NB4 (cell line): ENCODE results near the gene SRSF4.
"Not testable (repeated sequence)": the region's sequence is repeated elsewhere in the genome, so short reads cannot be mapped to it uniquely, and the experiment has no call there.

Source experiments
- MYC ChIP-seq: IDR thresholded peaks from 2 replicates; pipeline ENCODE4 v1.6.1; 2011; ENCODE audit warnings: low read depth, low read length
- POLR2A ChIP-seq: IDR thresholded peaks from 2 replicates; pipeline ENCODE4 v1.6.1; 2011; ENCODE audit warnings: mild to moderate bottlenecking; ENCODE audit not compliant: insufficient read length; ENCODE audit errors: extremely low read depth
- TF ChIP-seq, protein P1 (sequence below): IDR thresholded peaks from one replicate; pipeline ENCODE4 v1.5.1; 2012; ENCODE audit warnings: low read depth, low read length
- TF ChIP-seq, protein P2 (sequence below): IDR thresholded peaks from 2 replicates; pipeline ENCODE4 v1.6.1; 2011; ENCODE audit warnings: low read depth, low read length

DNA sequence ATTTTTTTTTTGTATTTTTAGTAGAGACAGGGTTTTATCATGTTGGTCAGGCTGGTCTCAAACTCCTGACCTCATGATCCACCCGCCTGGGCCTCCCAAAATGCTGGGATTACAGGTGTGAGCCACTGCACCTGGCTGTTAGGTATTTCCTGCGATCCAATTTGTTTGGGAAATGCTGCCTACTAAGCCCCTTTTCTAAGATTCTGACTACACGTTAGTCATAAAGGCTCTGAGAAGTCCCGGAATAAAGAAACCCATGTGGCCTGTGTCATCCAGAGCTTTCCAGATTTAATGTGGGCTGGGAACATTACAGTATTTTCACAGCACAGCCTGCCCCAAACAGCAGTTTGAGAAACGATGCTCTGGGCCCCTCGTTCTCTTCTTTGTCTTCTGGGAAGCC is 40.6 kb upstream of the SRSF4 start:
- not testable (repeated sequence) for TF ChIP-seq POLR2A, MYC
- TF ChIP-seq, protein P1, sequence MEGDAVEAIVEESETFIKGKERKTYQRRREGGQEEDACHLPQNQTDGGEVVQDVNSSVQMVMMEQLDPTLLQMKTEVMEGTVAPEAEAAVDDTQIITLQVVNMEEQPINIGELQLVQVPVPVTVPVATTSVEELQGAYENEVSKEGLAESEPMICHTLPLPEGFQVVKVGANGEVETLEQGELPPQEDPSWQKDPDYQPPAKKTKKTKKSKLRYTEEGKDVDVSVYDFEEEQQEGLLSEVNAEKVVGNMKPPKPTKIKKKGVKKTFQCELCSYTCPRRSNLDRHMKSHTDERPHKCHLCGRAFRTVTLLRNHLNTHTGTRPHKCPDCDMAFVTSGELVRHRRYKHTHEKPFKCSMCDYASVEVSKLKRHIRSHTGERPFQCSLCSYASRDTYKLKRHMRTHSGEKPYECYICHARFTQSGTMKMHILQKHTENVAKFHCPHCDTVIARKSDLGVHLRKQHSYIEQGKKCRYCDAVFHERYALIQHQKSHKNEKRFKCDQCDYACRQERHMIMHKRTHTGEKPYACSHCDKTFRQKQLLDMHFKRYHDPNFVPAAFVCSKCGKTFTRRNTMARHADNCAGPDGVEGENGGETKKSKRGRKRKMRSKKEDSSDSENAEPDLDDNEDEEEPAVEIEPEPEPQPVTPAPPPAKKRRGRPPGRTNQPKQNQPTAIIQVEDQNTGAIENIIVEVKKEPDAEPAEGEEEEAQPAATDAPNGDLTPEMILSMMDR, result not testable (repeated sequence)
- TF ChIP-seq, protein P2, sequence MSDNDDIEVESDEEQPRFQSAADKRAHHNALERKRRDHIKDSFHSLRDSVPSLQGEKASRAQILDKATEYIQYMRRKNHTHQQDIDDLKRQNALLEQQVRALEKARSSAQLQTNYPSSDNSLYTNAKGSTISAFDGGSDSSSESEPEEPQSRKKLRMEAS, result not testable (repeated sequence)
